Adipose tissue (tissue), 3 donors: ENCODE measurements around the gene ATP6V0E2. TPM values are rescaled to one million over a fixed set of nuclear protein-coding genes. Genes with fewer than 3 reads are reported as not detected.
"Not testable (repeated sequence)": the region's sequence is repeated elsewhere in the genome, so short reads cannot be mapped to it uniquely, and the experiment has no call there.

ENCODE experiments used
- H3K27ac ChIP-seq: one replicate; pipeline ENCODE4 v1.5.1; 2013; ENCODE audit warnings: low read depth, low read length
- WGBS, 3 donors: extraction: QIAGEN DNeasy Blood & Tissue Kit; methylation state at CpG; one replicate each; pipeline ENCODE4 v1.1.7; 2013; 5-methylcytosine and 5-hydroxymethylcytosine counted together
- polyA plus RNA-seq, 3 donors: library from polyadenylated mRNA; stranded (reverse); fragments of 200-250 nt; gene quantifications; one replicate each; pipeline ENCODE4 v1.2.3, GENCODE V29; 2013
- donor health status: healthy with polysubstance abuse.
- donor health status: Bipolar disorder and iron deficiency.
- donor health status: healthy.

Gene ATP6V0E2
- polyA plus RNA-seq: 10 to 100 TPM; 15.2 to 31.9 (median 18.0) TPM

DNA sequence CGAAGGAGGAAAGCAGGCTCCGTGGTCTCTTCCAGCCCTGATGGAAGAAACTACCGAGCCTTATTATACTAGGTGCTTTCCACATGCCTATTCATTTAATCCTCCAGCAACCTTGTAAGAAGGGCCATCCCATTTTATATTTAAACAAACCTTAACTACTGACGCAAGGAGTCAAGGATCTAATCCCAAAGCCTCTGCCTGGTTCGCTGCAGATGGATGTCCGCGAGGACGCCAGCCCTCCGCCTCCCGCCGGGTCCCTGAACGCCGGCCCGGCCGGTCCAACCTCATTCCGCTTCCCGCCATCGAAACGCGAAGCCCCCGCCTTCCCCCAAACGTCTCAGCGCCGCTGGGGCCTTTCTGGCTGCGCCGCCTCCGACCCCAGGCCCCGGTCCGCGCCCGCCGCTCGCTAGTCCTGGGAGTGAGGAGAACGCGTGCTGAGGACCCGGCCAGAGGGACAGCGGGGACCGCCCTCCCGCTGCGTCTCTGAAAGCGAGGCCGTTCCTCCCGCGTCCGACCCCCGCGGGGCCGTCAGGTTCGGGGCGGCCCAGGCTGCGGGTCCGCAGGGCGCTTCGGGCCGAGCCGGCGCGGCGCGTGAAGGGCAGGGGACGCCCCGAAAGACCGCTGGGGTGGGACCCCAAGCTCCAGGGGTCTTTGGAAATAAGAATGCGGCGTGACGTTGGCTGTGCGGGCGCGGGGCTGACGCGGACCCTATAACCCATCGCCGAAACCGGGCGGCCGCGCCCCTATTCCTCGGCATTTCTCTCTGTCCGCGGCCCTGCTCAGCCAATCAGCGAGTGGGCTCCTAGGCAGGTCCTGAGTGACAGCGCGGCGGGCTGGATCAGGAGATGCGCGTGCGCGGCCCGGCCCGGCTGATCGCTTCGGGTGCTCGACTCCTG is at the start of gene ATP6V0E2:
ATP6V0E2 (plus strand) TSS at position 896 of the 896 bp plus-strand sequence. CDS start 97 bp downstream, outside the sequence.
- no peak within 1 kb of the TSS for H3K27ac ChIP-seq
- WGBS, 3 donors: 0 to 1% (median 1%) methylated on average over 85 to 93 of the region's 93 CpGs

DNA sequence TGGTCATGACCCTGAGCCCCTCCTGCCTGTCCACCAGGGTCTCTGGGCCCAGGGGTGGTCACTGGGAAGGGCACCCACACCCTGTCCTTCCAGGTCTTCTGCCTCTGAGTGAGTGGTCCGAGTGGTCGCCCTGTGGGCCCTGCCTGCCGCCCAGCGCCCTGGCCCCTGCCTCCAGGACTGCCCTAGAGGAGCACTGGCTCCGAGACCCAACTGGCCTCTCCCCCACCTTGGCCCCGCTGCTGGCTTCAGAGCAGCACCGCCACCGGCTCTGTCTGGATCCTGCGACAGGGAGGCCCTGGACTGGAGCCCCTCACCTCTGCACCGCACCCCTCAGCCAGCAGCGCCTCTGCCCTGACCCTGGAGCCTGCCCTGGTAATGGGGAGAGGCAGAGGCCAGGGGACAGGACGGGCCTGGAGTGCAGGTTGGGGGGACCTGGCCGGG is 49.4 kb upstream of the ATP6V0E2 start:
- H3K27ac ChIP-seq: no peak overlapping the region
- WGBS, 3 donors: 88 to 95% (median 95%) methylated on average over 12 to 13 of the region's 13 CpGs

DNA sequence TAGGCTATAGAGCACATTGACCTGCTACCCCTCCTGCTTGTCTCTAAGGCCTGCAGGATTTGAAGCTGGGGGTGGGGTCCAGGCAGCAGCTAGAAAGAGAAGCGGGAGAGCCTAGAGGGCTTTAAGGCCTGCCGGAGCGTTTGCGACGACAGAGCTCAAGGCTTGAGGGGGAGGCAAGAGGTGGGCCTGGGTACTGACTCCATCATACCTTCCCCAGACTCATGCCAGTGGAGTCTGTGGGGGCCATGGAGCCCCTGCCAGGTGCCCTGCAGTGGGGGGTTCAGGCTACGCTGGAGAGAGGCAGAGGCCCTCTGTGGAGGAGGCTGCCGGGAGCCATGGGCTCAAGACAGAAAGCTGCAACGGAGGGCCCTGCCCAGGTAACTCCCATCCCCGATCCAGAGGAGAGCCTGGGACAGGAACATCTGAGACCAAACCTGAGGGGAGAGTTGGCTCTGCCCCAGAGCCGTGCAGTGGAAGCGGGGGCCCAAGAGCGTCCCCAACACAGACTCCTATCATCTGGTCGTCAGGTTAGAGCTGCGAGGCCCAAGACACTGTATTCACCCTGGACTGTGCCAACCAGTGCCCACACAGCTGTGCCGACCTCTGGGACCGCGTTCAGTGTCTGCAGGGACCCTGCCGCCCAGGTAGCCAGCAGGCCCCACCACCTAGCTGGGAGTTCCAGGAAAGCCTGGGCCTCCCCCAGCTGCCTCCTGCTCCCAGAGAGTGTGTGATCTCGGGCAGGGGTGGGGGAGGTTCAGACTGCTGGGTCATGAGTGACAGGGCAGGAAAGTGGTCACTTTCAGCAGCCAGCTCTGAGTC is 48.8 kb upstream of the ATP6V0E2 start:
- no peak overlapping the region for H3K27ac ChIP-seq
- 93 to 95% (median 94%) methylated on average over 19 of the region's 19 CpGs for WGBS, 3 donors

DNA sequence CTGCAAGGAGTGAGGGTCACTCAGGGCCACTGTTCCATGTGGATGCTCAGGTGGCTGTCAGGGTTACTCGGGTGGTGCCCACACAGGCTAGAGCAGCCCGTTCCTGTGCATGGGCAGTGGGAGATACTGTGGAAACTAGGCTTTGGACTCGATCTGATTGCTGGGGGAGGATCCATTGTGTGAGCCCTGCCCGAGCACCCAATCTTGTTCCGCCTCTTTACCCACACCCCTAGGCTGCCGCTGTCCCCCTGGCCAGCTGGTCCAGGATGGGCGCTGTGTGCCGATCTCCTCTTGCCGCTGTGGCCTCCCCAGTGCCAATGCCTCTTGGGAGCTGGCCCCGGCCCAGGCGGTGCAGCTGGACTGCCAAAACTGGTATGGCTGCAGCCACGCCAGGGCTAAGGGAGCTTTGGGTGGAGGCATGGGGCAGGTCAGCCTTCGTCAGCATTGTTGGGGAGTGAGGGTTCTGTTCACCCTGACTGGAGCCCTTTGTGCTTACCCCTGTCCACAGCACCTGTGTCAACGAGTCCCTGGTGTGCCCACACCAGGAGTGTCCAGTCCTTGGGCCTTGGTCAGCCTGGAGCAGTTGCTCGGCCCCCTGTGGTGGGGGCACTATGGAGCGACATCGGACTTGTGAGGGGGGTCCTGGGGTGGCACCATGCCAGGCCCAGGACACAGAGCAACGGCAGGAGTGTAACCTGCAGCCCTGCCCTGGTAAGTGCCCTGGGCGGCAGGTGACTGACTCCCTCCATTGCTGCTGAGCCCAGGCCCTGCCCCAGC is 48.0 kb upstream of the ATP6V0E2 start:
- 84 to 88% (median 87%) methylated on average over 19 of the region's 19 CpGs for WGBS, 3 donors
- H3K27ac ChIP-seq: no peak overlapping the region

DNA sequence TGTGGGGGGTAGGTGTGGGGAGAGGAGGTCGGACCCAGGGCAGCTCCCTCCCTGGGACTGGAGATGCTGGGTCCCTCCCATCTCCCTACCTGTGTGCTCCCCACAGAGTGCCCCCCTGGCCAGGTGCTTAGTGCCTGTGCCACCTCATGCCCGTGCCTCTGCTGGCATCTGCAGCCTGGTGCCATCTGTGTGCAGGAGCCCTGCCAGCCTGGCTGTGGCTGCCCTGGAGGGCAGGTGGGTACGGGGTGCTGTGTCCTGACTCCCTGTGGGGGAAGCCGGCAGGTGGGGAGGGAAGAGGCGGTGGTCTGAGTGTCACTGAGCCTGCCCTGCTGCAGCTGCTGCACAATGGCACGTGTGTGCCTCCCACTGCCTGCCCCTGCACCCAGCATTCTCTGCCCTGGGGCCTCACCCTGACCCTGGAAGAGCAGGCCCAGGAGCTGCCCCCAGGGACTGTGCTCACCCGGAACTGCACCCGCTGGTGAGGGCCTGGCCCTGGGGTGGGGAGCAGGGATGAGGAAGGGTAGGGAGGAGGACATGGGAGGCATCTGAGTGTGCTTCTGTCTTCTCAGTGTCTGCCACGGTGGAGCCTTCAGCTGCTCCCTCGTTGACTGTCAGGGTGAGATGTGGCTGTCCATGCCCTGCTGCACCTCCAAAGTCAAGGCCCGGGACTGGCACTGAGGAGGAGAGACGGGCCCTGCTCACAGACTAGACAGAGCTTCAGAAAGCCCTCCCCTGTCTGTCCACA is 47.3 kb upstream of the ATP6V0E2 start:
- H3K27ac ChIP-seq: no peak overlapping the region
- WGBS, 3 donors: 77 to 87% (median 83%) methylated on average over 10 to 12 of the region's 12 CpGs

DNA sequence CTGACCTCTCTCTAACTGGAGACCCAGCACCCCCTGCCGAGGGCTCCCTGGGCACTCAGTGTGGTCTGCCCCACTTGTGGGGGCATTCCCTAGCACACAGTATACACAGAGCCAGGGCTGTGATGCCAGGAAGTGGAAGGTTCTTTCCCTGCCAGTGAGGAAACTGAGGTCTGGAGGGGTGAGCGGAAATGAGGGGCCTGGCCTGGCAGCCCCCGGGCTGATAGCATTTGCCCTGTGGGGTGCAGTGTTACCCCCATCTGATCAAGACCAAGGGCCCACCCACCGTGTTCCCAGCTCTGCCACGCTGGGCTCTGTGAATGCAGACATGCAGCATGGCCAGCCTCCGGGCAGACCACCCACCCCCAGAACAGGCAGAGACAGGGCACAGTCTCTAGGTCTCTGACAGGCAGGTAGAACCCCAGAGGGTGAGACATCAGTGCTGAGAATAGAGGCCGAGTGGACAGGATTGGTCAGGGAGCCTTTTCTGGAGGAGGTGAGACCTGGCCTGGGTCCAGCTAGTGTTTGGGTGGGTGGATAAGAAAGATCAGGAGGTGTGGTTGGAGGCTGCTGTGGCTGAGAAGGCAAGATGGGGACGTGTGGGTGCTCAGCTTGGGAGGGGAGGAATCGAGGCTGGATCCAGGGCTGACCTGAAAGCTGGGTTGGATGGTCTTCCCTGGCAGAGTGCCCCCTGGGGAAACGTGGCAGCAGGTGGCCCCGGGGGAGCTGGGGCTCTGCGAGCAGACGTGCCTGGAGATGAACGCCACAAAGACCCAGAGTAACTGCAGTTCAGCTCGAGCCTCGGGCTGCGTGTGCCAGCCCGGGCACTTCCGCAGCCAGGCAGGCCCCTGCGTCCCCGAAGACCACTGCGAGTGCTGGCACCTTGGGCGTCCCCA is 46.4 kb upstream of the ATP6V0E2 start:
- no peak overlapping the region for H3K27ac ChIP-seq
- WGBS, 3 donors: 78 to 84% (median 81%) methylated on average over 21 to 23 of the region's 23 CpGs

DNA sequence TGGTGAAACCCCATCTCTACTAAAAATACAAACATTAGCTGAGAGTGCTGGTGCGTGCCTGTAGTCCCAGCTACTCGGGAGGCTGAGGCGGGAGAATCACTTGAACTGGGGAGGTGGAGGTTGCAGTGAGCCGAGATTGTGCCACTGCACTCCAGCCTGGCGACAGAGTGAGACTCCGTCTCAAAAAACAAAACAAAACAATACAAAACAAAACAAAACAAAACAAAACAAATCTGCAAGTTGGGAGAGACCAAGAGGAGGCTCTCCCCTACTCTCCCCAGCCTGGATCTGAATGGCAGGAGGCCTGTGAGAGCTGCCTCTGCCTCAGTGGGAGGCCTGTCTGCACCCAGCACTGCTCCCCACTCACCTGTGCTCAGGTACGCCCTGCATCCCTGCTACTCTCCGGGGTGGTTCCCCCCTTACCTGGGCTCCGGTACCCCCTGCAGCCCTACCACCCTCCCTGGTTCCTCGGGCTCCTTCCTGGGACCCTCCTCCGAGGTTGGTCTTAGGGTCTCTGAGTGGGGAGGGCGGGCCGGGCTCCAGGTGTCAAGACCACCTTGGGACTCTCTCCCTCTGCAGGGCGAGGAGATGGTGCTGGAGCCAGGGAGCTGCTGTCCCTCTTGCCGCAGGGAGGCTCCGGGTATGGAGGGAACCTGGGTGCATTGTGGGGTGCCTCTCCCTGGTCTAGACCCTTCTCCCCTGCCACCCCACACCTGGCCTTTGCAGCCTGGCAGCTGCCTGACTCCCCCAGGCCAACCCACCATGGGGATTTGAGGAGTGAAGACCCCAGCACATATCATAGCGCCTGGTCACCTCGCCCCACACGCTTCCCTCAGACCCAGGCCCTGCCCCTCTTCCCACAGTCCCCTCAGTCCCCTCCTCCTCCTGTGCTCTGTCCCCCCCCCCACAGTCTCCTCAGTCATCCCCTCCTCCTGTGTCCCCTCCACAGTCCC is 45.1 kb upstream of the ATP6V0E2 start:
- no peak overlapping the region for H3K27ac ChIP-seq
- 82 to 93% (median 86%) methylated on average over 19 of the region's 19 CpGs for WGBS, 3 donors

DNA sequence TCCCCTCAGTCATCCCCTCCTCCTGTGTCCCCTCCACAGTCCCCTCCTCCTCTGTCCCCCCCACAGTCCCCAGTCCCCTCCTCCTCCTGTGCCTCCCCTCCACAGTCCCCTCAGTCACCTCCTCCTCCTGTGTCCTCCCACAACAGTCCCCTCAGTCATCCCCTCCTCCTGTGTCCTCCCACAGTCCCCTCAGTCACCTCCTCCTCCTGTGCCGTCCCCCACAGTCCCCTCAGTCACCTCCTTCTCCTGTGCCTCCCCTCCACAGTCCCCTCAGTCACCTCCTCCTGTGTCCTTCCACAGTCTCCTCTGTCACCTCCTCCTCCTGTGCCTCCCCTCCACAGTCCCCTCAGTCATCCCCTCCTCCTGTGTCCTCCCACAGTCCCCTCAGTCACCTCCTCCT is 43.2 kb upstream of the ATP6V0E2 start:
- H3K27ac ChIP-seq: not testable (repeated sequence)
- 40 to 71% (median 46%) methylated on average over 1 of the region's 1 CpG for WGBS, 3 donors

DNA sequence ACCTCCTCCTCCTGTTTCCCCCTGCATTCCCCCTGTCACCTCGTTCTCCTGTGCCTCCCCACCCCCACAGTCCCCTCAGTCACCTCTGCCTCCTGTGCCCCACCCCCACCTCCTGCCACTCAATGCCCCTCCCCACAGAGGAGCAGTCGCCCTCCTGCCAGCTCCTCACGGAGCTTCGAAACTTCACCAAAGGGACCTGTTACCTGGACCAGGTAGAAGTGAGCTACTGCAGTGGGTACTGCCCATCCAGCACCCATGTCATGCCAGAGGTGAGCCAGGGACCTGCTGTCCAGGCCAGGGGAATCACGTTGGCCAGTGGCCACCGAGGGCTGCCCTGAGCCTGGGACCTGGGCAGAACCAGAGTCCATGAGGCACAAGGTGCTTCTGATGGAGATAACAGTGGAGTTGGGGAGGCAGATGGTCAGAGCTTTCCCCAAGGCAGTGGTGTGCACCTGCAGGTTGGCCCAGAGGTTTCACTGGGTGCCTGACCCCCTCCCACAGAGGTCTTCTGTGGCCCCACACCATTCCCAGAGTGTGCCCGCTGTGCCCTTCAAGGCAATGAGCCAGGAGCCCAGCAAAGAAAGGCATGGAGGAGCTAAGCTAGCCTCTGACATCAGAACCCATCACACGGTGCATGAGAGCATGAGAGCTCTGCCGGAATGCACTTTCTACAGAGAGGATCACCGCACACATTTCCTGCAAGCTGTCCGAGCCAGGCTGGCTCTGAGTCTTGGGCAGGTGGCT is 42.6 kb upstream of the ATP6V0E2 start:
- no peak overlapping the region for H3K27ac ChIP-seq
- WGBS, 3 donors: 53 to 69% (median 58%) methylated on average over 11 of the region's 11 CpGs

DNA sequence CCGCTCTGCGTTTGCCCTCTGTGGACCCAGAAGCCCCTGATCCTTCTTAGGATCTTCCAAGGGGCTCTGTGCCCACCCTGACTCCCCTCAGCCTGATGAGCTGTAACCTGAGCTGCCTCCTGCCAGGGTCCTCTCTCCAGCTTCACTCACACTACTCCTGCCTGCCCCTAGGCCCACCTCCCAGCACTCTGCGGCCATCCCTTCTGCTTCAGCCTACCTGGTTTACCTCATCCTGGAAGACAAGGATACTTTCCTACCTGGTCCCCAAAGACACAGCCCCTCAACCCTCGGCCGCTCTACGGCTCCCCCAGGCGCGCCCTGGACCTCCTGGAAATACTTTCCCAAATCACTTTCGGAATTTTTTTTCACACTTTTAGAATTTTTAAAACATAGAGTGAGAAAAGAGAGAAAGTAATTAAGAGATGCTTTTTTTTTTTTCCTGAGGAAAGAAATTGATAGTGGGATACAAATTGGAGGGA is 42.0 kb upstream of the ATP6V0E2 start:
- 82 to 84% (median 83%) methylated on average over 8 to 9 of the region's 9 CpGs for WGBS, 3 donors

DNA sequence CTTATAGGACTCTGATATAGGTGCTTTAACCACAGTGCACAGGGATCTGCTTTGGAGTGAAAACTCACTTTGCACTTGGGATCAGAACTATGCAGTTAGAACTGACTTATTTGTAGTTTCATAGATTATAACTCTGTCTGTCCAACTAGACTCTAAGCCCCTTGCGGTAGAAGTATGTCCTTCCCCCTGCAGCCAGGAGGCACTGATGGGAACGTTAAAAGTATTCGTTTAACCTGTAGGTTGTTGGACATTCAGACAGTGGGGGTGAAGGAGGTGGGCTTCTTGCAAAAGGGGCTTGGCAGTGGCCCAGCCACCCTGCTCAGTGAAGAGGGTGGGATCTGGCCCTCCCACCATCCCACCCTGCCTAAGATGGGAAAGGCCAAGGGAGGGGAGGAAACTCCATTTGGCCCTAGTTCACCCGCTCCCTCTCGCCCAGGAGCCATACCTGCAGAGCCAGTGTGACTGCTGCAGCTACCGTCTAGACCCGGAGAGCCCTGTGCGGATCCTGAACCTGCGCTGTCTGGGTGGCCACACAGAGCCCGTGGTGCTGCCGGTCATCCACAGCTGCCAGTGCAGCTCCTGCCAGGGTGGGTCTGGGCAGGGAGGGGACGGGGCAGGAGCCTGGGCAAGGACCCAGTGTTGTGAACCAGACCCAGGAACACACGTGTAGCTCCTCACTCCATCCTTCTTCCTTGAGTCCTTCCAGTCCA is 41.3 kb upstream of the ATP6V0E2 start:
- whole genome bisulfite sequencing, 3 donors: 75 to 80% (median 77%) methylated on average over 13 of the region's 13 CpGs
- no peak overlapping the region for H3K27ac ChIP-seq

More for the DNA sequence above, 42.0 kb upstream of the ATP6V0E2 start:
- H3K27ac ChIP-seq: no peak overlapping the region

DNA sequence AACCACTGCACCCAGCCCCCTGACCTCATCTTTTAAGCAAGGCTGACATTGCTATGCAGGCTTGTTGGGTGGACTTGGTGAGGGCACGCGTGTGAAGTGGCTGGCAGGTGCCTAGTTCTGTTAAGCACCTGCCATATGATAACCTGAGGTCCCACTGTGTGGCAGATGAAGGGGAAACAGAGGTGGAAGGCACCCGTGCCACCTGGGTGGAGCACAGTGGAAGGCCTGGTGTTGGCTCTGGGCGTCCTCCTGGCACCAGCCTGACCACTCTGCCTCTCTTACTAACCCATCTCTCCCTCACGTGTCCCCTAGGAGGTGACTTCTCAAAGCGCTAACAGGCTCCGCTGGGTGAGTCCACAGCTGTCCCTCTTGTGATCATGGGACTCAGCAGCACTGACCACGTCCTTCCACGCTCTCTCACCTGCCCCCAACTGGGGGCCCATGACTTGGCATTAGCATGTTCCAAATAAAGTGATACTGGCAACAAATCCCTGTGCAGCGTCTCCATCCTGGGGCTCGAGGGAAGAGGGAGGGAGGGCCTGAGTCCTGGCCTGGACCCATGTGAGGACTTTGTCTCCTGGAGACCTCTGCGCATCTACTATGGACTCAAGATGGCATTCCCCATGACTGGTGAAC is 40.2 kb upstream of the ATP6V0E2 start:
- WGBS, 3 donors: 87 to 90% (median 88%) methylated on average over 12 of the region's 12 CpGs
- no peak overlapping the region for H3K27ac ChIP-seq

DNA sequence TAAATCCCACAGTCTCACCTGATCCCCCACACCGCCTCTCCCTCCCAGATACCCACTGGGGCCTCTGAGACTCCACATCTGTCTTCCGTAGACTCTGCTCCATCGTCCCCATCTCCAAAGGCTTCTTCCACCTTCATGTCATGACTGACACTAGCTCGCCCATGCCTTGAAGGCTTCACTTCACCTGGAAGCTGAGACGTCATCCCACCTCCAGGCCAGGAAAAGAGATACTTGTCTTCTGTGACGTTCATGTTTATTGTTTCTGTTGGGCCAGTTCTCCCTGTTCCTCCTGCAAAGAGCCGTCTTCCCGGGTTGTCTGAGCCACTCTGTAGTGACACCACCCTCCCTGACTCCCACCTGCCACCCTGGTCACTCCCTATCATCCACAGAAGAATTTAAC is 39.2 kb upstream of the ATP6V0E2 start:
- 86 to 91% (median 90%) methylated on average over 8 of the region's 8 CpGs for WGBS, 3 donors
- no peak overlapping the region for H3K27ac ChIP-seq

DNA sequence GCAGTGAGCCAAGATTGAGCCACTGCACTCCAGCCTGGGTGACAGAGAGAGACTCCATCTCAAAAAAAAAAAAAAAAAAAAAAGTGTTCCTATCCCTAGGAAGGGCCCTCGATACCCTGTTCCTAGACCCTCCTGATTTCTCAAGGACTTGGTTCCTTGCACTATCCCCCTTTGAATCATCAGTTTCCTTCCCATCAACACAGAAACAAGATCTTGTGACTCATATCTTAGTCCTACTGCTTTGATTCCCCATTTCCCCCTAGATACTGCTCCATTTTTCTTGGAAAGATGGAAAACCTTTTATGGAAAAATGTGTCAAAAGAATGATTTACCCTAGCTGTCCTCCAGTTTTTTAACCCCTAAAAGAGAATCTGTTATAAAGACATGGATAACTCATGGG is 37.3 kb upstream of the ATP6V0E2 start:
- WGBS, 3 donors: 47 to 94% (median 93%) methylated on average over 1 of the region's 1 CpG
- H3K27ac ChIP-seq: no peak overlapping the region
